LoVo (cell line): Measurements from ENCODE around the gene SPON2.

ENCODE experiments used
- DNase-seq: peaks from one replicate; pipeline ENCODE4 v3.0.0-alpha.2; 2016; ENCODE audit warnings: low spot score

The SPON2 gene

GRCh38 chr4:1208970-1209704 lies 36.8 kb upstream of the SPON2 start:
- DNase-seq, result no peak

GRCh38 chr4:1208266-1208961 lies 36.0 kb upstream of the SPON2 start:
- no peak for DNase-seq

GRCh38 chr4:1207603-1208265 lies 35.4 kb upstream of the SPON2 start:
- DNase-seq, result no peak

DNA sequence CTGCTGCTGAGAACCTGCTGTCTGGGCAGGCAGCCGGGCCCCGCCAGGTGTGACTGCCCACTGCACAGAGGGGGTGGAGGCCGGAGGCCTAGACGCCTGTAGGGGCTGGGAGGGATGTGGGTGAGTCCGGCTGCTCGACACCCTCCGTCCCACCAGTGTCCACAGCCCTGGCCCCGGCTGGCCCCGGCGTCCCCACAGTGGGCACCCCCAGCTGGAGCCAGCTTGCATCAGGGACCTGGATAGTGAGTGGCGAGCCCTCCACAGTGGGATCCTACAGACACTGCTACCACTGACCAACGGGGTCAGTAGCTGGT lies 34.7 kb upstream of the SPON2 start:
- DNase-seq, result no peak

DNA sequence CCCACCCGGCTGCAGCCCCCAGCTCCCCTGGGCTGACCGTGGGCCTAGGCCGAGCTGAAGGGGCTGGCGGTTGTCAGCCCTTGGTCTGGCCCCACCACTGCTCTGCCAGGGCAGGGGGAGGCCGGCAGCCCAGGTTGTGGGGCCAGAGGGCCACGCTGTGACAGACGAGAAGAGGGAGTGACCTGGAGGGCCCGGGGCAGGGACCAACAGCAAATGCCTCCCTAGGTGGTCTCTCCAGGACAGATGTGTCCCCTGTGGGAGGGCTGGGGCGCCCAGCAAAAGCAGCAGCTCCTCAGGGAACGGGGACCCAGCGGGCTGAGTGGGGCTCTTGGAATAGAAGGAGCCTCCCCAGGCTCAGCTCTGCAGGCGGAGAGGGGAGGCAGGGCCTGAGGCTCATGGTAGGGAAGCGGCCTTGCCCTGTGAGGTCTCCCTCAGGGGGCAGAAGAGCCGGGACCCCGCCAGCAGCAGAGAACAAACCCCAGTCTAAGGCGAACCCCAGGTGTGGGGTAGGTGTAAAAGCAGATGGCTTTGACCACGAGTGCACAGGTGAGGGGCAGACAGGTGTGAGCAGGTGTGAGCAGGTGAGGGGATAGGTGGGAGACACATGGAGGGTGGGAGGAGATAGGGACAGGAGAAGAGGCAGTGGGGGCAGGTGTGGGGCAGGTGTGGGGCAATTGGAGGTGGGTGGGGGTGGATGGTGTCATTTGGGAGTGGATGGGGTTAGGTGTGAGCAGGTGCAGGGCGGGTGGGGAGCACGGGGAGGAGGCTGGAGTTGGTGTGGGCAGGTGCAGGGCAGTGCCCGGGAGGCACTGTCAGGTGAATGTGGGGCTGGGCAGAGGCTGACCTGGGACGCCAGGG lies 34.1 kb upstream of the SPON2 start:
- no peak for DNase-seq

DNA sequence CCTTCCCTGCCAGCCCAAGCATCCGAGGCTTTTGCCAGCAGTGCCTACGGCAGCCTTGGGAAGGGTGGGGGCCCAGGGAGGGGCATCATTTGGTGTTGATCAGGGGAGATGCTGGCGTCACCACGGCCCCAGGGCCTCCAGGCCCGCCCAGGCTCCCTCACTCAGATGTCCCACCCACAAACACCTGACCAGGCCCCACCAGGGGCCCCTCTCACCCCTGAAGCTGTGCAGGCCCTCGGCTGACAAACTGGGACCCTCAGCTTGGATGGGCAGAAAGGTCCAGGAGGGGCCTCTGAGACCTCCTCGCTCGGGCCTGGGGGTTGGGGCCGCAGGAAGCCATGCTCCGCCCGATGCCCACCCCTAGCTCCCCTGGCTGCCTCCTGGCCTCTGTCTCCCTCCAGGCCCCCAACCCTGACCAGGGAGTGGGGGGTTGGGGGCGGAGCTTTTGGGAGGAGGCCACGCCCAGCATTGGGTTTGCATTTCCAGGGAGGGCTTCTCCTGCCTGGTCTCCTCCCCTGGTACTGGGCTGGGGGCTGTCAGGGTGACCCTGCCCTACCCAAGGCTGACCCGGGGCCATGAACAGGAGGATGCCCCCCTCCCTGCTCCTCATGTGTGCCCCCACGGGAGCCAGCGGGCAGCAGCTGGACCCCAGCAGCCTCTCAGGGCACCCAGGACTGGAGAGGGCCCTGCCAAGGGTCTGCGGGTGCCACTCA lies 33.4 kb upstream of the SPON2 start:
- DNase-seq, result no peak

DNA sequence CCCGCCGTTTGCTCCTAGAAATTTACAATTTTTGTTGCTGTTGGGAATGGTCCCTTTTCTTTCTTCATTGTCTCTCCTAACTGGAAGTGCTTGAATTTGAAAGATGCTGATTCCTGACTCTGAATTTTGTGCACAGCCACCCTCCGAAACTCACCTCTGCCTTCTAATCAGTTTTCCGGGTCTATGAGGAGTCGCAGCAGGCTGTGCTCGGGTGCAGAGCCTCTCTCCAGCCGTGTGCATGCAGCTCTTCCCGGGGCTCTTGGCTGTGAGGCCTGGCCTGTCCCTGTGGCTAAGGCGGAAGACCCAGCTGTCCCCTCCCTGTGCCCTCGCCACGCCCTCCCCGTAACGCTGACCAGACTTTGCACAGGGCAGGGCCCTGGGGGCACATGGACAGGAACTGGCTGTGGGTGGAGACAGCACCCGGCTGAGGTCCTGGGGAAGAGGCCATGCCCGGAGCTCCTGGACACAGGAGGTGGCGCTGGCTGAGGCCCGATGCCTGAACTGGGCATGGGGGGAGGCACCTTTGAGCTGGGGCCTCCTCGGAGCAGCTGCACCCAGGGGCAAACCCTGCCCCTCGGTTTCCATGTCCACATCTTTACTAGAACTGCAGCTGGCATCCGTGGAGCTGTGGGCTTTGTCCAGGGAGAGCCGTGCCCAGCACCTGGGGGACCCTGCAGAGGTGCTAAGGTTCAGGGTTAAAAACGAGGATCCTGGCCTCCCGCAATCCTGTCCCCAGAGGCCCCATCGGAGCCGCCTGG lies 32.6 kb upstream of the SPON2 start:
- DNase-seq, result no peak

- DNase-seq, result no peak
Measured at GRCh38 chr4:1204286-1204827, 32.0 kb upstream of the SPON2 start.

DNA sequence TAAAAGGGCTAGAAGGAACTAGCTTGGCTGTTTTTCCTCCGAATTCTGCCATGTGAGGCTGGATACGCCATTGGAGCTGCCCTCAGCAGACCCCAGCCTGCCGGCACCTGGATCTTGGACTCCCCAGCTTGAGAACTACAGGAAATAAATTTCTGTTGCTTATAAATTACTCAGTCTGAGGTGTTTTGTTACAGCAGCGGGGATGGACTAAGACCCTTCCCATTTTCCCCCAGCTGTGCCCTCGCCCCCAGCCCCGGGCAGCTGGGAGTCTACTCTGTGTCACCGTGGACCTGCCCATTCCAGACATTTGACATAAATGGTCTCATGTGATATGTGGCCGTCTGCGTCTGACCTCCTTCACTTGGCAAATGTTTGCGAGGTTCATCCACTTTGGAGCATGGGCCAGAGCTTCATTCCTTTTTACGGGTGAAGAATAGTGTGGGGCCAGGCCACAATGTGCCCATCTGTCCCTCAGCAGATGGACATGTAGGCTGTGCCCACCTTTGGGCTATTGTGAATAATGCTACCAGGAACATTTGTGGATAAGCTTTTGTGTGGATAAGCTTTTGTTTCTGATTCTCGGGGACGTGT lies 30.7 kb upstream of the SPON2 start:
- no peak for DNase-seq

DNA sequence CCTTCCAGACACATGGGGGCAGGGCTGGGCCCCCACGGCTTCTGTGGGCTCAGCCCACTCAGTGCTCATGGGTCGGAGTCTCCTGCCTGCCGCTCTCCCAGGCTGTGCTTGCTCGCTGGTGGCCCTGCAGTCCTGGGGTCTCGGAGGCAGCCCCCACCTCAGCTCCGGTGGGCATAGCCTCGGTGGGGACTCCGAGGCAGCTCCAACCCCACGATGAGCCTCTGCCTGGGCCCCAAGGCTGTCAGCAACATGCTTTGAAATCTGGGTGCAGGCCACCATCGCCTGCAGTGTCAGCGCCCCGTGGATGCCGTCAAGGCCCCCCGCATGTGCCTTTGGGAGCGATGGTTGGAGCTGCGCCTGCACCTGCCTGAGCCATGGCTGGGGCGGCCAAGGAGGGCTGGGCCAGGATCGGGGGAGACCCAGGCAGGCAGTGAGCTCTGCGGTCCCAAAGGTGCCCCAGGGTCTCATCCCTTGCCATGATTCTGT lies 30.2 kb upstream of the SPON2 start:
- DNase-seq, result no peak

GRCh38 chr4:1201851-1202525 lies 29.6 kb upstream of the SPON2 start:
- DNase-seq, result no peak

GRCh38 chr4:1200425-1201035 lies 28.1 kb upstream of the SPON2 start:
- DNase-seq, result no peak

DNA sequence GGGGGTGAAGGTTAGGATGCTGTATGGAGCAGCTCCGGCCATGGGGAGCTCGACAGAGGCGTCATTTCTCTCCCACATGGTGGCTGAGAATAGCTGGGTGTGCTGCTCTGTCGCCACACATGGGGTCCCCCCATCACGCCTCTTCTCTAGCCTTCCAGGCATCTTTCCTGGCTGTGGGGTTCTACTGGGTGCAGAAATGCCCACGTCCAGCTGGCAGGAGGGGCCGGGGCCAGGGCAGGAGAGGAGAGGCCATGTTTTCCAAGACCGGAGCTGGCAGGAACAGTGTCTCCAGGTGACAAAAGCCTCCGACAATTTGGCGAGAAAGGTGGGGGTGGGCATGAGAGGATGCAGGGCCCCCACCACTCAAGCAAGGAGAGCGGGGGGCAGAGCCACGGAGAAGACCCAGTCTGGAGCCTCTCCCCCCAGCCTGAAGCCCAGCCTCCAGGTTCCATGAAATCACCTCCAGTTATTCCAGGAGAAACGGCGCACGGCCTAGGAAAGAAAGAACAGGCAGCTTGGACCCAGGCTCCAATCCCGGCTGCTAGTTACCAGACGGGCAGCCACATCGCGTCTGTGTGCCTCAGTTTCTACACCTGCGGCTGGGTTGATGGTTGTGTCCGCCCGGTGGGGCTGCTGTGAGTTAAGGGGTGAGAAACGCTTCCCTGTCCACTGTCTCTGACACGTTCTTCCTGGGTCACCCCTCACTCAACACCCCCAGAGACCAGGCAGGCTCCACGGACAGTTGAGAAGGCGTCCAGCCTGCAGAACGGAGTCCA lies 27.4 kb upstream of the SPON2 start:
- no peak for DNase-seq

- DNase-seq, result no peak
Measured at GRCh38 chr4:1198098-1198844, 25.9 kb upstream of the SPON2 start.

DNA sequence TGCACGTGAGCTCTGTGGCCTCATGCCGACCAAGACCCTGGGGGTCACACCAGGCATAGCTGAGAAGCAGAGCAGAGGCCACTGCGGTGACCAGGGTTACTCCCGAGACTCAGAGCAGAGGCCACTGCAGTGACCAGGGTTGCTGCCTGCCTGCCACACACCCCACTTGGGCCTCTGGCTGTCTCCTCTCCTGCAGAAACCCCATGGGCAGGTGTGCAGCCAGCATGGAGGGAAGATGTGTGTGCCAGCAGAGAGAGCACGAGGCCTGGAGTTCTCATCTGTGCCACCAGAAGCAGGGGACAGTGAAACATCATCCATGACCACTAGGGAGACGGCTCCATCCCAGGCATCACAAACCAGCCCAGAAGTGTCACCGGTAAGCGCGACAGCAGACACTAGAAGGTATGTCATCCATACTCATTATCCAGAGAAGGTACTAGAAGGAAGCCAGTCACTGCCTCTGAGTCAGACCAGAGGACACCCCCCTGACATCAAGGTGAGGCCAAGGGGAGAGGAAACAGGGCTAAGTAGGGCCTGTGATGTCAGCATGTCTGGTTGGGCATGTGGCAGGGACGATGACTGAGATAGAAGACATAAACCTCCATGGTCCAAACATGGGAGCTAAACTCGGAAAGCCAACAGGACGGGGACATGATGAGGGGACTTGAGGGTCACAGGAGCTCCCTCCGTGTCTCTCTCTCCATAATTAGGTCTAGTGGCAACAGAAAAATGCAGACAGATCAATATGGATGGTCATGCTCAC lies 24.2 kb upstream of the SPON2 start:
- no peak for DNase-seq

DNA sequence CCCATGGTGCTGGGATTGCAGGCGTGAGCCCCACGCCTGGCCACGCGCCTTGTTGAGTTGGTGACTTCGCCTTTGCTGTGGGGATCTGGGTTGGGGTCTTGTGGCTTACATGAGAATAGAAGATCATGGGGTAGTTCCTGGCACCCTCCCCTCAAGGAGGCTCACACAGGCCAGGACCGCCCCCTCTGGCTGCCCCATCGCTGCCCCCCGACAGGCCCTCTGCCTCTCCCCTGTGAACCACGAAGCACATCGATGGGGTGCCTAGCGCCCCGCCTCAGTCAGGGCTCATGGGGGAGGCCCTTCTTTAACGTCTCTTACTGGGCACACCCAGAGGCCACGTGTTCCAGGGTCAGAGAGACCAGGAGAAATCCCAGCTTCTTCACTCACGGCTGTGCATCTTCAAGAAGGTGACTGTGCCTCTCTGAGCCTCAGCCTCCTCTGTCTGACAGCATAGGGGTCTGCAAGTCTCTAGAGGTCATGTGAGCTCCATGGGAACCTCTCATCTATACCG lies 23.6 kb upstream of the SPON2 start:
- no peak for DNase-seq
